HEK293T (cell line): Measurements from ENCODE around the gene ART3.
"Not testable (repeated sequence)": the region's sequence is repeated elsewhere in the genome, so short reads cannot be mapped to it uniquely, and the experiment has no call there.

Source experiments
- CTCF ChIA-PET: fragments of 350-600 bp; formaldehyde crosslinking; extraction: SDS; loops from one replicate; lab custom pipeline; 2021; ENCODE audit warnings: antibody characterized with exemption, inconsistent platforms; lab: Yijun Ruan, JAX
- POLR2A ChIA-PET: fragments of 350-600 bp; formaldehyde crosslinking; extraction: SDS; loops from one replicate; lab custom pipeline; 2020; ENCODE audit warnings: antibody characterized with exemption, inconsistent platforms; lab: Yijun Ruan, JAX
- DNase-seq: peaks from one replicate; pipeline ENCODE4 v3.0.0; 2012; ENCODE audit warnings: mixed read lengths; ENCODE audit errors: extremely low spot score
- ARNT ChIP-seq: fragments of 450-650 bp; IDR thresholded peaks from 2 replicates; pipeline ENCODE4 v1.6.1; 2017; ENCODE audit warnings: mild to moderate bottlenecking
- BHLHE40 ChIP-seq: fragments of 450-650 bp; IDR thresholded peaks from 2 replicates; pipeline ENCODE4 v1.6.1; 2016; ENCODE audit warnings: mild to moderate bottlenecking, moderate library complexity, borderline replicate concordance
- CTBP1 ChIP-seq: fragments of 450-650 bp; IDR thresholded peaks from 2 replicates; pipeline ENCODE4 v1.6.1; 2016; ENCODE audit warnings: borderline replicate concordance
- ELF4 ChIP-seq: fragments of 450-650 bp; IDR thresholded peaks from 2 replicates; pipeline ENCODE4 v1.6.1; 2017; ENCODE audit warnings: antibody characterized with exemption
- FOXA1 ChIP-seq: fragments of 450-650 bp; IDR thresholded peaks from 2 replicates; pipeline ENCODE4 v1.6.1; 2016; ENCODE audit warnings: mild to moderate bottlenecking
- FOXK2 ChIP-seq: fragments of 450-650 bp; IDR thresholded peaks from 2 replicates; pipeline ENCODE4 v1.6.1; 2016; ENCODE audit warnings: mild to moderate bottlenecking
- FOXM1 ChIP-seq: fragments of 450-650 bp; IDR thresholded peaks from 2 replicates; pipeline ENCODE4 v1.6.1; 2017; ENCODE audit warnings: mild to moderate bottlenecking, borderline replicate concordance
- HDGF ChIP-seq: fragments of 450-650 bp; IDR thresholded peaks from 2 replicates; pipeline ENCODE4 v1.6.1; 2017; ENCODE audit warnings: antibody characterized with exemption, borderline replicate concordance
- L3MBTL2 ChIP-seq: fragments of 450-650 bp; conservative IDR thresholded peaks from 2 replicates; pipeline ENCODE4 v1.6.1; 2016; ENCODE audit warnings: mild to moderate bottlenecking
- LEF1 ChIP-seq: fragments of 450-650 bp; IDR thresholded peaks from 2 replicates; pipeline ENCODE4 v1.6.1; 2017; ENCODE audit warnings: mild to moderate bottlenecking, borderline replicate concordance
- NFRKB ChIP-seq: fragments of 450-650 bp; IDR thresholded peaks from 2 replicates; pipeline ENCODE4 v1.6.1; 2016; ENCODE audit warnings: mild to moderate bottlenecking, moderate library complexity
- PKNOX1 ChIP-seq: fragments of 450-650 bp; IDR thresholded peaks from 2 replicates; pipeline ENCODE4 v1.6.1; 2016
- SP1 ChIP-seq: fragments of 450-650 bp; IDR thresholded peaks from 2 replicates; pipeline ENCODE4 v1.6.1; 2017
- SUZ12 ChIP-seq: fragments of 450-650 bp; IDR thresholded peaks from 2 replicates; pipeline ENCODE4 v1.6.1; 2016; ENCODE audit warnings: mild to moderate bottlenecking
- TARDBP ChIP-seq: fragments of 450-650 bp; IDR thresholded peaks from 2 replicates; pipeline ENCODE4 v1.6.1; 2016
- ZNF384 ChIP-seq: fragments of 450-650 bp; IDR thresholded peaks from 2 replicates; pipeline ENCODE4 v1.6.1; 2016

Gene ART3

GRCh38 chr4:76049860-76050416 is 24.6 kb upstream of the ART3 start:
- CTCF ChIA-PET, POLR2A ChIA-PET, DNase-seq: not testable (repeated sequence)

- CTCF ChIA-PET, POLR2A ChIA-PET: not testable (repeated sequence)
These were observed 23.9 kb upstream of the ART3 start for GRCh38 chr4:76050560-76051050.

GRCh38 chr4:76053730-76054129 is 20.8 kb upstream of the ART3 start:
- ChIA-PET CTCF (interaction anchor here (1.7 kb wide), 1 partner anchor 58 kb away, joined by 6 read pairs; no protein-coding TSS in a partner anchor), POLR2A (interaction anchor here (1.2 kb wide), 1 partner anchor 8 kb away, joined by 3 read pairs; no protein-coding TSS in a partner anchor)
- no peak for DNase-seq
- no peak for TF ChIP-seq TARDBP
- no peak for TF ChIP-seq FOXK2
- TF ChIP-seq L3MBTL2, result no peak
- no peak for TF ChIP-seq BHLHE40
- TF ChIP-seq HDGF, result no peak
- TF ChIP-seq LEF1, result no peak
- TF ChIP-seq SUZ12, result no peak
- no peak for TF ChIP-seq SP1
- no peak for TF ChIP-seq FOXA1
- no peak for TF ChIP-seq ZNF384
- TF ChIP-seq CTBP1, result no peak
- no peak for TF ChIP-seq PKNOX1
- no peak for TF ChIP-seq ELF4

More at GRCh38 chr4:76050560-76051050, 23.9 kb upstream of the ART3 start:
- DNase-seq, result not testable (repeated sequence)

- DNase-seq, result no peak
- POLR2A ChIA-PET, result no interaction called here
- TF ChIP-seq ZNF384 (no peak), BHLHE40 (no peak), CTBP1 (no peak), L3MBTL2 (no peak), ELF4 (no peak), FOXA1 (no peak), FOXM1 (no peak), LEF1 (no peak), ARNT (no peak), NFRKB (no peak), SUZ12 (no peak), SP1 (no peak), HDGF (no peak), FOXK2 (no peak)
- CTCF ChIA-PET, result interaction anchor here (1.0 to 1.7 kb wide), 2 partner anchors 32 to 59 kb away, joined by 3 to 6 read pairs; no protein-coding TSS in a partner anchor
These were observed 19.5 kb upstream of the ART3 start for GRCh38 chr4:76055016-76055415.

GRCh38 chr4:76055421-76055820 is 19.1 kb upstream of the ART3 start:
- ChIA-PET CTCF (interaction anchor here (1.0 kb wide), 1 partner anchor 32 kb away, joined by 3 read pairs; no protein-coding TSS in a partner anchor), POLR2A (no interaction called here)
- TF ChIP-seq FOXM1 (no peak), PKNOX1 (no peak), CTBP1 (no peak), L3MBTL2 (no peak), HDGF (no peak), FOXA1 (no peak), ELF4 (no peak), ARNT (no peak), SP1 (no peak), NFRKB (no peak), FOXK2 (no peak), TARDBP (no peak), SUZ12 (no peak), LEF1 (no peak), BHLHE40 (no peak), ZNF384 (no peak)
- DNase-seq, result no peak

- POLR2A ChIA-PET, result no interaction called here
- TF ChIP-seq LEF1 (no peak), L3MBTL2 (no peak), ZNF384 (no peak), PKNOX1 (no peak), FOXK2 (no peak), SUZ12 (no peak)
- no peak for DNase-seq
- CTCF ChIA-PET, result interaction anchor here (0.6 kb wide), 1 partner anchor 66 kb away, joined by 3 read pairs; no protein-coding TSS in a partner anchor
These were observed 16.2 kb upstream of the ART3 start for GRCh38 chr4:76058302-76058701.

- POLR2A ChIA-PET, result no interaction called here
- peak; percentile 59 for TF ChIP-seq PKNOX1
- TF ChIP-seq LEF1, result no peak
- no peak for DNase-seq
- CTCF ChIA-PET, result interaction anchor here (0.6 kb wide), 1 partner anchor 66 kb away, joined by 3 read pairs; no protein-coding TSS in a partner anchor
These were observed 15.6 kb upstream of the ART3 start for GRCh38 chr4:76058888-76059426.
